ENCODE results near the gene PKD1.
A peak's percentile ranks its signal among the peaks of the same experiment; 100 is the strongest.

PKD1 gene

DNA sequence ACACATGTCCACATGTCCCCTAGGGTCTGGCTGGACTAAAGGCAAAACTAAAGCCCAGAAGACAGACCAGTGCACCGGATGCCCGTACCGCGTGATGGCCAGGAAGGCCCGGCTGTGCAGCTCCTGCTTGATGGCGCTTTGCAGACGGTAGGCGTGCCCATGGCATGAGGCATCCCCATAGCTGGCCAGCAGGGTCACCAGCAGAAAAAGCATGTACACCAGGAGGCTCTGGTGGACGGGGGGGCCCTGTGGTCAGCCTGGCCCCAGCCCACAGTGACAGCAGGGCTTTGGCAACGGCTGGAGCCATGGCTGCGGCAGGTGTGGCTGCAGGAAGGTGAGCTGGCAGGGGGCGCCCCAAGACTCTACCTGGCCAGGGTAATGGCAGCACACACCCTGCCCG, 42.8 kb downstream of the PKD1 start:
- no peak overlapping the region for H3K4me3 ChIP-seq (ENCODE audit: low read depth, low read length)
- in situ Hi-C loops (cut with HindIII; ENCODE audit: low sequenced_read_pairs) = no loop called here
- DNase-seq (ENCODE audit: low read depth, low spot score) = no peak
- TF ChIP-seq, protein P1, sequence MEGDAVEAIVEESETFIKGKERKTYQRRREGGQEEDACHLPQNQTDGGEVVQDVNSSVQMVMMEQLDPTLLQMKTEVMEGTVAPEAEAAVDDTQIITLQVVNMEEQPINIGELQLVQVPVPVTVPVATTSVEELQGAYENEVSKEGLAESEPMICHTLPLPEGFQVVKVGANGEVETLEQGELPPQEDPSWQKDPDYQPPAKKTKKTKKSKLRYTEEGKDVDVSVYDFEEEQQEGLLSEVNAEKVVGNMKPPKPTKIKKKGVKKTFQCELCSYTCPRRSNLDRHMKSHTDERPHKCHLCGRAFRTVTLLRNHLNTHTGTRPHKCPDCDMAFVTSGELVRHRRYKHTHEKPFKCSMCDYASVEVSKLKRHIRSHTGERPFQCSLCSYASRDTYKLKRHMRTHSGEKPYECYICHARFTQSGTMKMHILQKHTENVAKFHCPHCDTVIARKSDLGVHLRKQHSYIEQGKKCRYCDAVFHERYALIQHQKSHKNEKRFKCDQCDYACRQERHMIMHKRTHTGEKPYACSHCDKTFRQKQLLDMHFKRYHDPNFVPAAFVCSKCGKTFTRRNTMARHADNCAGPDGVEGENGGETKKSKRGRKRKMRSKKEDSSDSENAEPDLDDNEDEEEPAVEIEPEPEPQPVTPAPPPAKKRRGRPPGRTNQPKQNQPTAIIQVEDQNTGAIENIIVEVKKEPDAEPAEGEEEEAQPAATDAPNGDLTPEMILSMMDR (IDR thresholded peaks at IDR 0.05; ENCODE audit: low read depth, low read length) = no peak

DNA sequence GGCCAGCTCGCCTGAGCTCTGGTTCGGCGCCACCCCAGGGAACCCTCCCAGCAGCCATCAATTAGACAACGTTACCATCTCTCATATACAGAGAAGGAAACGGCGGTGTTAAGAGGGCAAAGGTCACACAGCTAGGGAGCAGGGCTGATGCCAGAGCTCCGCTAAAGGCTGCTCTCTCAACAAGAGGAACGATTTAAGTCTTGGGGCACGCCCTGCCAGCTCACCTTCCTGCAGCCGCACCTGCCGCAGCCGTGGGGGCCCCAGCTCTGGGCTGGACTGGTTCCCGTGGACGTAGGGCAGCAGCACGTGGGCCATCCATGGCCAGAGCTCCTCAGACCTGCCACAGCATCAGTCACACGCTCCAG, 43.5 kb downstream of the PKD1 start:
- no peak overlapping the region for H3K4me3 ChIP-seq (ENCODE audit: low read depth, low read length)
- TF ChIP-seq, protein P1 (IDR thresholded peaks at IDR 0.05; ENCODE audit: low read depth, low read length) = no peak
- in situ Hi-C loops (cut with HindIII; ENCODE audit: low sequenced_read_pairs) = no loop called here
- no peak for DNase-seq (ENCODE audit: low read depth, low spot score)

DNA sequence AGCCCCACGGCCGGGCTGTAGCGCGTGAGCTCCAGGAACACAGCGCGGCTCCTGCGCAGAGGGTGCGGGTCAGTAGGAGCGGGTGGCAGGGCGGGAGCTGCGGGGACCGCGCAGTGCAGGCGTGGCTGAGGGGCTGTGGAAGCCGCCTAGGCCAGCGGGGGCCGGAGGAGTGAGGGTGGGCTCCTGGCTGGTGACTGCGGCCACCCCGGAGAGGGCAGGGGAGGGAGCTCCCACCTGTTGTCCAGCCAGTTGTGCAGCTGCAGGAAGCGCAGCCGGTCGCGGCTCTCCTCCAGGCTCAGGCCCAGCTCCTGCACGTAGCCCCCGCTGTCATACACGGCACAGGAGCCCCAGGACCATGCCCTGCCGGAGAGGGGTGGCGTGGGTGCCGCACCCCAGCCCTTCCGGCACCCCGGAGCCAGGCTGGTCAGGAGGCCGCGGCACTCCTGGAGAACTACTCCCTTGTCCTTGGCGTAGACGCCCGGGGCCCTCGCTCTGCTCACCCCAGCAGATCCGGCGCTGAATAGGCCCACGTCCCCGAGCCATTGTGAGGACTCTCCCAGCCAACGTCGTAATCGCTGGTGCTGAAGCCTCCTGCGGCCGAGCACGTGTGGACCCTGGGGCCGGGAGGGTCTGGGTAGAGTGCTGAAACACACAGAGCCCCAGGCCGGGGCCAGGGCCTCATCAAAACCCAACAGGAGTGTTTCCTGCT, 44.0 kb downstream of the PKD1 start:
- in situ Hi-C loops (cut with HindIII; ENCODE audit: low sequenced_read_pairs) = no loop called here
- TF ChIP-seq, protein P1 (IDR thresholded peaks at IDR 0.05; ENCODE audit: low read depth, low read length) = no peak
- DNase-seq (ENCODE audit: low read depth, low spot score) = no peak
- H3K4me3 ChIP-seq (ENCODE audit: low read depth, low read length) = no peak overlapping the region

DNA sequence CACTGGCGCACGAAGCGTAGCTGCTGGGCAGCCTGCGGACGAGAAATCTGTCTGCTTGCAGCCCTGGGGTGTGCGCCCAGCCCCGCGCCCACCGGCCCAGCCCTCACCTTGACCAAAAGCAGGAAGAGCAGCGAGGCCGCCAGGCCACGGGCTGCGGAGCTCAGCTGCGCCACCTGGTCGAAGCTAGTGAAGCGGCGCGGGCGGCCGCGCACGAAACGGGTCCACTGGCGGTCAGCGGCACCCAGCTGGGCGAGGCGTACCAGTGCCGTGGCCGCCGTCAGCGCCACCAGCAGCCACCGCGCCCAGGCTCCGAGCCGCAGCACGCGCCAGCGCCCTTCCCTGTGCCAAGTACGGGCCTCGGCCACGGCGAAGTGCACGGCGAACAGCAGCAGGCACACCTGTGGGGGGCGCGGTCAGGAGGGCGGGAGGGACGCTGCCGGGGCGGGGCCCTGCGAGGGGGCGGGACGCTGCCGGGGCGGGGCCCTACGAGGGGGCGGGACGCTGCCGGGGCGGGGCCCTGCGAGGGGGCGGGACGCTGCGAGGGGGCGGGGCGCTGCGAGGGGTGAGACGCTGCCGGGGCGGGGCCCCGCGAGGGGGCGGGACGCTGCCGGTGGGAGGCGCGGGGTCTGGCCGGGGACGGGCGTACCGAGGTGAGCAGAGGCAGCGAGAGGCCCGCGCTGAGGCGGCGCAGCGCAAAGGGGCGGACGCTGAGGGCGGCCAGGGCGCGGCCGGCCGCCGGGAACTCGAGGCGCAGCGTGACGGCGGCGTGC, 44.7 kb downstream of the PKD1 start:
- peak; percentile 46 for DNase-seq (ENCODE audit: low read depth, low spot score)

DNA sequence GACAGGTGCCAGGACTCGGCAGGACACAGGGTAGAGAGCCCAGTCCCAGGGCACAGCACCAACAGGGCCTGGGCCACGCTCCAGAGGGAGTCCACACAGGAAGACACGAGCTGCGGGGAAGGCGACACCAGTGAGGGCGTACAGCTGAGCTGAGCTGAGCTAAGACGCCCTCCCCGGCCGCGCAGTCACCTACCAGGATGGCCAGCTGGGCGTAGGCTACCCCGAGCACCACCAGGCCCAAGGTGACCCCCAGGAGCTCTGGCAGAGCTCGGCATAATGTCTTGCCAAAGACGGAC, 45.3 kb downstream of the PKD1 start:
- no peak overlapping the region for H3K4me3 ChIP-seq (ENCODE audit: low read depth, low read length)
- in situ Hi-C loops (cut with HindIII; ENCODE audit: low sequenced_read_pairs) = no loop called here
- DNase-seq (ENCODE audit: low read depth, low spot score) = no peak
- TF ChIP-seq, protein P1 (IDR thresholded peaks at IDR 0.05; ENCODE audit: low read depth, low read length) = no peak

More for the DNA sequence above, 44.7 kb downstream of the PKD1 start:
- TF ChIP-seq, protein P1 (IDR thresholded peaks at IDR 0.05; ENCODE audit: low read depth, low read length) = no peak
- H3K4me3 ChIP-seq (ENCODE audit: low read depth, low read length) = no peak overlapping the region
- in situ Hi-C loops (cut with HindIII; ENCODE audit: low sequenced_read_pairs) = no loop called here

DNA sequence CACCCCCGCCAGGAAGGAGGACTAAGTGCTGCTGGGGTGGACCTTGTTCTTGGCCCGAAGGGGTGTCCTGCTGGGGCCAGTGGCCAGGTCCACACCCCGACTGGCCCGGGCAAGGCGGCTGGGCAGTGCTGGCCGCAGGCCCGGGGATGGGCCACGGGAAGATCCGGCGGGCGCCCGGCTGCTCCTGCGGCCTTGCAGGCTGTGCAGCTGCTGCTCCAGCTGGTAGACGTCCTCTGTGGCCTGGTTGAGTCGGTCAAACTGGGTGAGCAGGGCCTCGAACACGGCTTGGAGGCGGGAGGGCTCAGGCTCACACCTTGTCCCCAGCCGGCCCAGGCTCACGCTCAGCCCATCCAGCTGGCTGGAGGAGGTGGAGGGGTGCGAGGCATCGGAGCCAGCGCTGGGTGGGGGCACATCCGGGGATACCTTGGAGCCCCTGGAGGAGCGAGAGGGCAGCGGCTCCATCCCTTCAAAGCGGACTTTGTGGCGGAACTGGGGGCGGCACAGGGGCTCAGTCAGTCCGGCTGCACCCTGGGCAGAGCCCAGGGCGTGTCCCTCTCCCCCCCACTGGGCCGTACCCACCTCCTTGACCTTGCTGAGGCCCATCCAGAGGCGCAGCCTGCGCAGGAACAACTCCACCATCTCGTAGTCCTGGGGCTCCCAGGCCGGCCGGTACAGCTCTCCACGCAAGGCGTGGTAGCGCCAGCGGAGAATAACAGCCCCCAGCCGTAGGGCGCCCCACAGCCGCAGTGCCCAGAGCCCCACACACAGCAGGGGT, 45.8 kb downstream of the PKD1 start:
- TF ChIP-seq, protein P1 (IDR thresholded peaks at IDR 0.05; ENCODE audit: low read depth, low read length) = no peak
- no peak overlapping the region for H3K4me3 ChIP-seq (ENCODE audit: low read depth, low read length)
- in situ Hi-C loops (cut with HindIII; ENCODE audit: low sequenced_read_pairs) = no loop called here
- DNase-seq (ENCODE audit: low read depth, low spot score) = no peak
